ENCODE data around the gene OR4B1. TPM values are rescaled to one million over a fixed set of nuclear protein-coding genes. Genes with fewer than 3 reads are reported as not detected.

Gene OR4B1, protein sequence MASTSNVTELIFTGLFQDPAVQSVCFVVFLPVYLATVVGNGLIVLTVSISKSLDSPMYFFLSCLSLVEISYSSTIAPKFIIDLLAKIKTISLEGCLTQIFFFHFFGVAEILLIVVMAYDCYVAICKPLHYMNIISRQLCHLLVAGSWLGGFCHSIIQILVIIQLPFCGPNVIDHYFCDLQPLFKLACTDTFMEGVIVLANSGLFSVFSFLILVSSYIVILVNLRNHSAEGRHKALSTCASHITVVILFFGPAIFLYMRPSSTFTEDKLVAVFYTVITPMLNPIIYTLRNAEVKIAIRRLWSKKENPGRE
- not detected for total RNA-seq
- not detected for polyA plus RNA-seq
- long read RNA-seq, donor 1 = 0 reads
- long read RNA-seq, donor 2 = 0 reads

DNA sequence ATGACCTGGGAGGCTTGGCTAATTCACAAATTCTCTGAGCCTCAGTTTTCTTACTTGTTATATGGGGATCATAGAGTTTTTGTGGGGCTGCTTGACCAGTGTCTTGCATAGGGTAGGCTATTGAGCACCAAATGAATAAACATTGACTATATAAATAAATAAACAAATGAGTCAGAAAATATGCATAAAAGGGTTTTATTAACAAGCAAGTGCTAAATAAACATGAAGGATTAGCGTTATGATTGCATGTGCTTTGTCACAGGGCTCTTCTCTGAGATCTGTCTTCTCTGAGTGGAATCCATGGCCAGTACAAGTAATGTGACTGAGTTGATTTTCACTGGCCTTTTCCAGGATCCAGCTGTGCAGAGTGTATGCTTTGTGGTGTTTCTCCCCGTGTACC is at the start of gene OR4B1:
Gene OR4B1, plus strand, starts transcription at position 301 of the 400 bp plus-strand sequence. Its CDS starts 0 bp downstream, at position 301.
- Histone ChIP-seq H3K9me3 (no peaks in the 10 kb centered on the region), H3K27ac (no peak within 1 kb of the TSS), H3K4me3 (no peak within 1 kb of the TSS), H3K36me3 (ENCODE audit: insufficient read depth in 1 of 2, low read depth in 1 of 2) (no peaks in the 10 kb centered on the region), H3K4me1 (no peaks in the 10 kb centered on the region), H3K27me3 (ENCODE audit: insufficient read depth in 3 of 3, low read length in 2 of 3) (peaks cover 0 to 4% (median 0%) of the 10 kb centered on the region in 3 donors)
- TF ChIP-seq, protein P1, sequence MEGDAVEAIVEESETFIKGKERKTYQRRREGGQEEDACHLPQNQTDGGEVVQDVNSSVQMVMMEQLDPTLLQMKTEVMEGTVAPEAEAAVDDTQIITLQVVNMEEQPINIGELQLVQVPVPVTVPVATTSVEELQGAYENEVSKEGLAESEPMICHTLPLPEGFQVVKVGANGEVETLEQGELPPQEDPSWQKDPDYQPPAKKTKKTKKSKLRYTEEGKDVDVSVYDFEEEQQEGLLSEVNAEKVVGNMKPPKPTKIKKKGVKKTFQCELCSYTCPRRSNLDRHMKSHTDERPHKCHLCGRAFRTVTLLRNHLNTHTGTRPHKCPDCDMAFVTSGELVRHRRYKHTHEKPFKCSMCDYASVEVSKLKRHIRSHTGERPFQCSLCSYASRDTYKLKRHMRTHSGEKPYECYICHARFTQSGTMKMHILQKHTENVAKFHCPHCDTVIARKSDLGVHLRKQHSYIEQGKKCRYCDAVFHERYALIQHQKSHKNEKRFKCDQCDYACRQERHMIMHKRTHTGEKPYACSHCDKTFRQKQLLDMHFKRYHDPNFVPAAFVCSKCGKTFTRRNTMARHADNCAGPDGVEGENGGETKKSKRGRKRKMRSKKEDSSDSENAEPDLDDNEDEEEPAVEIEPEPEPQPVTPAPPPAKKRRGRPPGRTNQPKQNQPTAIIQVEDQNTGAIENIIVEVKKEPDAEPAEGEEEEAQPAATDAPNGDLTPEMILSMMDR (IDR thresholded peaks at IDR 0.05) = no peak
- intact Hi-C loops (cut with DNase I) = no loop called here
- DNase-seq = no peak
- WGBS, 3 donors = 35 to 71% (median 52%) methylated on average over 2 of the region's 2 CpGs
- no peak for ATAC-seq

DNA sequence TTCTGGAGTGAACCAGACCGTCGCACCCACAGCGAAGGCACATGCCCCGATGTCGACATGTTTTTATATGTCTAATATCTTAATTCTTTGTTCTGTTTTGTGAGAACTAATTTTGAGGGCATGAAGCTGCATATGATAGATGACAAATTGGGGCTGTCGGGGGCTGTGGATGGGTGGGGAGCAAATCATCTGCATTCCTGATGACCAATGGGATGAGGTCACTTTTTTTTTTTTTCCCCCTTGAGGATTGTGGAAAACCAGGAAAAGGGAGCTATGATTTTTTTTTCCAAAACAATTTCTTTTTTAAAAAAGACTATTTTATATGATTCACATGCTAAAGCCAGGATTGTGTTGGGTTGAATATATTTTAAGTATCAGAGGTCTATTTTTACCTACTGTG is 49.2 kb upstream of the OR4B1 start:
- Histone ChIP-seq H3K27me3 (ENCODE audit: insufficient read depth in 3 of 3, low read length in 2 of 3) (no peaks in the 10 kb centered on the region), H3K27ac (no peak overlapping the region), H3K36me3 (ENCODE audit: insufficient read depth in 1 of 2, low read depth in 1 of 2) (peaks cover 0 to 4% of the 10 kb centered on the region in 2 donors), H3K4me3 (no peak overlapping the region), H3K9me3 (no peaks in the 10 kb centered on the region), H3K4me1 (no peaks in the 10 kb centered on the region)
- intact Hi-C loops (cut with DNase I) = no loop called here
- WGBS, 3 donors = 86 to 90% (median 88%) methylated on average over 6 of the region's 6 CpGs
- ATAC-seq (no peak), DNase-seq (no peak)
- TF ChIP-seq, protein P1 (IDR thresholded peaks at IDR 0.05) = no peak

DNA sequence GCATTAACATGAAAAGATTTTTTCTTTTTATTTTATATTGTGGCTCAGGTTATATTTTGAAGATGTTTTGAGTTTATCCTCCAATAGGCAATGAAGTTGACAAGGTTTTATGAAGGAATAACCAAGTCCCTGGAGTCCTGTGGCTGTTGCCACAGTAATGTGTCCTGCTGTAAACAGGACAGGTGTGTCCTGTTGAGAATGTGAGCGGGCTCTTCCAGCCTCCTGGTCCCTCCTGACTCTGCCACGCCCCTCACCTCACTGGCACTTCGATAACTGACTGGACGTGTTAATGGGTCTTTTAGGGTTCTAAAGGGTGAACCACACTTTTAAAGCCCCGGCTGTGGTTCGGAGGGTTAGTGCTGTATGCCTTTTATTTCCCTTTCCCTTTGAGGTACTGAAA is 47.8 kb upstream of the OR4B1 start:
- Histone ChIP-seq H3K27ac (no peak overlapping the region), H3K9me3 (no peaks in the 10 kb centered on the region), H3K36me3 (ENCODE audit: insufficient read depth in 1 of 2, low read depth in 1 of 2) (peaks cover 0 to 1% of the 10 kb centered on the region in 2 donors), H3K27me3 (ENCODE audit: insufficient read depth in 3 of 3, low read length in 2 of 3) (no peaks in the 10 kb centered on the region), H3K4me1 (no peaks in the 10 kb centered on the region), H3K4me3 (no peak overlapping the region)
- TF ChIP-seq, protein P1 (IDR thresholded peaks at IDR 0.05) = no peak
- whole genome bisulfite sequencing, 3 donors = 85 to 91% (median 91%) methylated on average over 6 of the region's 6 CpGs
- intact Hi-C loops (cut with DNase I) = no loop called here
- DNase-seq (no peak), ATAC-seq (no peak)

DNA sequence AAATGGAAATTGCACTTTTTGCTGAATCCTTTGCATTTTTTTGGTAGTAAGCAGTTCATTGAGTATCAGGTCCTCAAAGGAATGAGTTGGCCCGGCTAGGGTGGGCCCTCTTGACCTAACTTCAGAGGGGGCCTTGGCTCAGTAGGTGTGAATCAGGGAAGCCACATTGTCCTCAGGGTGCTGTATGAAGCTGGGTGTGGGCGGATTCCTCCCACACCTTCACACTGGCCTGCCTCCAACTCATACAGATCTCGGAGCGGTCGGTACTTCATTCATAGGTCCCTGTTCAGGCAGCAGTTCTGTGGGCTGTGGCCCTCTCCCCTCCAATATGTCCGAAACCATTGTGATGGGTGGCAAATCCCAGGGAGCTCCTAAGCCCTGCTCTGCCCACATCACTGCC is 47.4 kb upstream of the OR4B1 start:
- intact Hi-C loops (cut with DNase I) = no loop called here
- WGBS, 3 donors = 68 to 78% (median 73%) methylated on average over 6 of the region's 6 CpGs
- Histone ChIP-seq H3K4me1 (no peaks in the 10 kb centered on the region), H3K27me3 (ENCODE audit: insufficient read depth in 3 of 3, low read length in 2 of 3) (no peaks in the 10 kb centered on the region), H3K27ac (no peak overlapping the region), H3K9me3 (no peaks in the 10 kb centered on the region), H3K36me3 (ENCODE audit: insufficient read depth in 1 of 2, low read depth in 1 of 2) (no peaks in the 10 kb centered on the region), H3K4me3 (no peak overlapping the region)
- no peak for ATAC-seq
- DNase-seq = no peak
- TF ChIP-seq, protein P1 (IDR thresholded peaks at IDR 0.05) = no peak

DNA sequence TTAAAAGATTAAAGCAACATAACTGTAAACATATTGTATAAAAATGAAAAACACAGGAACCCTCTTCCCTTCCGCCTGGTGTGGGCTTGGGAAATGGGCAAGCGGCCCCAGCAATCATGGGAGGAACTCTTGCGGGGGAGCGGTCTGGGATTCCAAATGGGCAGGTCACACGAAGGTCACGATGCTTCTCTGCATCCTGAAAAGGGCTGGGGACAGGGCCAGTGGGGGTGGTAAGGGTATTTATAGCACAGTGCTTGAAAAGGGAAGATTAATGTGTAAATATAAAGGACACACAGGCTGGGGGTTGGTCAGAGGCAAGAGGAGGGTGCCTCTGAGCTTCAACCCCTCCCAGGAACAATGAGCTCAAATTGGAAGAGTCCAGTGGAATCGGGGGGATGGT is 46.9 kb upstream of the OR4B1 start:
- DNase-seq (no peak), ATAC-seq (no peak)
- no peaks in the 10 kb centered on the region for H3K9me3 ChIP-seq
- no peaks in the 10 kb centered on the region for H3K27me3 ChIP-seq (ENCODE audit: insufficient read depth in 3 of 3, low read length in 2 of 3)
- WGBS, 3 donors = 54 to 59% (median 58%) methylated on average over 7 of the region's 7 CpGs
- TF ChIP-seq, protein P1 (IDR thresholded peaks at IDR 0.05) = no peak
- H3K36me3 ChIP-seq (ENCODE audit: insufficient read depth in 1 of 2, low read depth in 1 of 2) = no peaks in the 10 kb centered on the region
- no peak overlapping the region for H3K4me3 ChIP-seq
- intact Hi-C loops (cut with DNase I) = no loop called here
- H3K4me1 ChIP-seq = no peaks in the 10 kb centered on the region
- H3K27ac ChIP-seq = no peak overlapping the region

All from psoas muscle (tissue), 8 donors.